Liver (tissue), 9 donors: ENCODE measurements around the gene CPNE5. TPM values are rescaled to one million over a fixed set of nuclear protein-coding genes. Genes with fewer than 3 reads are reported as not detected.

Experiments used
- DNase-seq: peaks from one replicate; pipeline ENCODE4 v3.0.0-alpha.2; 2017; ENCODE audit warnings: low spot score
- H3K27ac ChIP-seq, 2 donors: one replicate each; pipeline ENCODE4 v1.7.0; 2013; ENCODE audit warnings: inconsistent platforms in 2 of 2, low read length in 2 of 2, control low read depth in 1 of 2, low read depth in 1 of 2, mild to moderate bottlenecking in 1 of 2
- H3K27me3 ChIP-seq, 4 donors: one replicate each; pipeline versions ENCODE4 v1.6.1 to v1.7.0; 2013; ENCODE audit warnings: low read length in 3 of 4, inconsistent platforms in 1 of 4, mild to moderate bottlenecking in 1 of 4, moderate library complexity in 1 of 4; ENCODE audit not compliant: control insufficient read depth in 4 of 4, insufficient read depth in 4 of 4
- H3K36me3 ChIP-seq, 4 donors: one replicate each; pipeline versions ENCODE4 v1.6.1 to v1.7.0; 2013; ENCODE audit warnings: low read length in 3 of 4, mild to moderate bottlenecking in 3 of 4, low read depth in 1 of 4, moderate library complexity in 1 of 4; ENCODE audit not compliant: control insufficient read depth in 4 of 4, insufficient read depth in 3 of 4
- H3K4me1 ChIP-seq, 4 donors: one replicate each; pipeline versions ENCODE4 v1.6.1 to v1.7.0; 2013; ENCODE audit warnings: low read length in 3 of 4, mild to moderate bottlenecking in 3 of 4, moderate library complexity in 1 of 4; ENCODE audit not compliant: control insufficient read depth in 4 of 4, insufficient read depth in 4 of 4
- H3K4me3 ChIP-seq, 3 donors: one replicate each; pipeline versions ENCODE4 v1.6.1 to v1.7.0; 2013; ENCODE audit warnings: low read length in 3 of 3, control low read depth in 1 of 3, low read depth in 1 of 3, mild to moderate bottlenecking in 1 of 3
- H3K9ac ChIP-seq, 2 donors: one replicate each; pipeline ENCODE4 v1.7.0; 2013; ENCODE audit warnings: low read length in 2 of 2, mild to moderate bottlenecking in 2 of 2, moderate library complexity in 2 of 2, control low read depth in 1 of 2, low read depth in 1 of 2
- H3K9me3 ChIP-seq, 4 donors: one replicate each; pipeline versions ENCODE4 v1.6.1 to v1.7.0; 2013; ENCODE audit warnings: low read length in 3 of 4; ENCODE audit not compliant: control insufficient read depth in 4 of 4
- ATF3 ChIP-seq: IDR thresholded peaks from 2 replicates; pipeline ENCODE4 v1.6.1; 2016; ENCODE audit warnings: antibody characterized with exemption
- EGR1 ChIP-seq, 2 donors: IDR thresholded peaks; 2 replicates each; pipeline ENCODE4 v1.6.1; 2016 to 2018; ENCODE audit warnings: antibody characterized with exemption in 2 of 2, low read depth in 2 of 2
- FOXA1 ChIP-seq: IDR thresholded peaks from 2 replicates; pipeline ENCODE4 v1.6.1; 2016; ENCODE audit warnings: antibody characterized with exemption
- FOXA2 ChIP-seq: IDR thresholded peaks from 2 replicates; pipeline ENCODE4 v1.6.1; 2016; ENCODE audit warnings: antibody characterized with exemption
- GABPA ChIP-seq, 2 donors: IDR thresholded peaks in 1 of 2; conservative IDR thresholded peaks in 1 of 2; 2 replicates each; pipeline ENCODE4 v1.6.1; 2016; ENCODE audit warnings: antibody characterized with exemption in 2 of 2, mild to moderate bottlenecking in 1 of 2, moderate library complexity in 1 of 2
- HNF4A ChIP-seq, 2 donors: conservative IDR thresholded peaks; 2 replicates each; pipeline ENCODE4 v1.6.1; 2016; ENCODE audit warnings: antibody characterized with exemption in 2 of 2, mild to moderate bottlenecking in 2 of 2
- JUND ChIP-seq, 2 donors: IDR thresholded peaks; 2 replicates each; pipeline ENCODE4 v1.6.1; 2016; ENCODE audit warnings: antibody characterized with exemption in 2 of 2
- MAX ChIP-seq: IDR thresholded peaks from 2 replicates; pipeline ENCODE4 v1.6.1; 2016; ENCODE audit warnings: antibody characterized with exemption
- NR2F2 ChIP-seq: IDR thresholded peaks from 2 replicates; pipeline ENCODE4 v1.6.1; 2016; ENCODE audit warnings: antibody characterized with exemption
- RAD21 ChIP-seq, 2 donors: IDR thresholded peaks; 2 replicates each; pipeline ENCODE4 v1.6.1; 2016; ENCODE audit warnings: antibody characterized with exemption in 2 of 2, mild to moderate bottlenecking in 2 of 2
- REST ChIP-seq: IDR thresholded peaks from 2 replicates; pipeline ENCODE4 v1.6.1; 2016; ENCODE audit warnings: antibody characterized with exemption, mild to moderate bottlenecking
- RXRA ChIP-seq, 2 donors: IDR thresholded peaks; 2 replicates each; pipeline ENCODE4 v1.6.1; 2017 to 2018; ENCODE audit warnings: antibody characterized with exemption in 2 of 2, mild to moderate bottlenecking in 1 of 2
- SP1 ChIP-seq: IDR thresholded peaks from 2 replicates; pipeline ENCODE4 v1.6.1; 2018; ENCODE audit warnings: antibody characterized with exemption, mild to moderate bottlenecking
- TAF1 ChIP-seq: conservative IDR thresholded peaks from 2 replicates; pipeline ENCODE4 v1.6.1; 2016; ENCODE audit warnings: antibody characterized with exemption, mild to moderate bottlenecking
- YY1 ChIP-seq: IDR thresholded peaks from 2 replicates; pipeline ENCODE4 v1.6.1; 2016; ENCODE audit warnings: antibody characterized with exemption, mild to moderate bottlenecking
- ZBTB33 ChIP-seq: IDR thresholded peaks from 2 replicates; pipeline ENCODE4 v1.6.1; 2016; ENCODE audit warnings: antibody characterized with exemption
- WGBS: extraction: QIAGEN DNeasy Blood & Tissue Kit; methylation state at CpG from one replicate; pipeline ENCODE4 v1.1.7; 2013; 5-methylcytosine and 5-hydroxymethylcytosine counted together
- polyA plus RNA-seq, 2 donors: library from polyadenylated mRNA; stranded (reverse) in 1 of 2; unstranded in 1 of 2; fragments of 200-250 nt in 1 of 2; fragments of >200 nt in 1 of 2; fragmentation: Nextera tagmentation in 1 of 2; extraction: Ambion mirVana in 1 of 2; gene quantifications; one replicate each; pipeline versions ENCODE4 v1.2.1 to v1.2.3, GENCODE V29; 2013 to 2015
- total RNA-seq, 2 donors: library from RNA; depleted of rRNA; stranded (reverse); fragments of >200 nt; gene quantifications; one replicate each; pipeline ENCODE4 v1.2.3, GENCODE V29; 2014
- donor health status: healthy.
- donor health status: healthy.
- donor health status: healthy.
- donor health status: healthy.
- donor health status: healthy.

Gene CPNE5
- total and polyA plus RNA-seq, 4 donors: 0.24 to 1.1 (median 0.44) TPM

GRCh38 chr6:36779227-36779626, 60.0 kb downstream of the CPNE5 start (continued):
- no peak for TF ChIP-seq MAX
- TF ChIP-seq NR2F2: no peak
- TF ChIP-seq SP1: no peak

GRCh38 chr6:36777801-36778200, 61.4 kb downstream of the CPNE5 start:
- WGBS: 61% methylated on average over 5 of the region's 5 CpGs
- H3K4me1 ChIP-seq: no peaks in the 10 kb centered on the region
- H3K27me3 ChIP-seq: peaks cover 0 to 3% (median 0%) of the 10 kb centered on the region in 4 donors
- TF ChIP-seq SP1 (no peak), TAF1 (no peak), MAX (no peak)
- no peak for DNase-seq
- no peak overlapping the region for H3K4me3 ChIP-seq
- H3K27ac ChIP-seq: no peak overlapping the region
- no peak overlapping the region for H3K9ac ChIP-seq
- no peaks in the 10 kb centered on the region for H3K36me3 ChIP-seq
- H3K9me3 ChIP-seq: no peaks in the 10 kb centered on the region

- TF ChIP-seq JUND (IDR thresholded peaks at IDR 0.05): no peak
- no peak for TF ChIP-seq MAX
- no peak for TF ChIP-seq GABPA (IDR thresholded peaks at IDR 0.05 in 1 of 2, conservative IDR thresholded peaks at IDR 0.05 in 1 of 2)
- Histone ChIP-seq H3K36me3 (no peaks in the 10 kb centered on the region), H3K9me3 (no peaks in the 10 kb centered on the region), H3K4me3 (no peak overlapping the region), H3K9ac (no peak overlapping the region), H3K27ac (no peak overlapping the region), H3K27me3 (peaks cover 0 to 3% (median 0%) of the 10 kb centered on the region in 4 donors), H3K4me1 (no peaks in the 10 kb centered on the region)
- WGBS: 79% methylated on average over 5 of the region's 5 CpGs
- DNase-seq: no peak
These were observed 63.1 kb downstream of the CPNE5 start for GRCh38 chr6:36776167-36776566.

- whole genome bisulfite sequencing: 75% methylated on average over 5 of the region's 5 CpGs
- H3K27me3 ChIP-seq: peaks cover 0 to 3% (median 0%) of the 10 kb centered on the region in 4 donors
- H3K9ac ChIP-seq: no peak overlapping the region
- no peak for DNase-seq
- H3K4me1 ChIP-seq: peaks cover 0 to 5% (median 0%) of the 10 kb centered on the region in 4 donors
- no peaks in the 10 kb centered on the region for H3K36me3 ChIP-seq
- no peaks in the 10 kb centered on the region for H3K9me3 ChIP-seq
- no peak overlapping the region for H3K4me3 ChIP-seq
- H3K27ac ChIP-seq: no peak overlapping the region
- TF ChIP-seq EGR1 (IDR thresholded peaks at IDR 0.05; ENCODE audit: low read depth in 2 of 2): no peak
- TF ChIP-seq ZBTB33: no peak
- no peak for TF ChIP-seq YY1
- TF ChIP-seq HNF4A (conservative IDR thresholded peaks at IDR 0.05): no peak
- no peak for TF ChIP-seq REST
- no peak for TF ChIP-seq TAF1
- no peak for TF ChIP-seq SP1
- TF ChIP-seq MAX: no peak
- TF ChIP-seq ATF3: no peak
- TF ChIP-seq JUND (IDR thresholded peaks at IDR 0.05): no peak
- no peak for TF ChIP-seq FOXA1
- no peak for TF ChIP-seq NR2F2
- no peak for TF ChIP-seq RAD21 (IDR thresholded peaks at IDR 0.05)
- TF ChIP-seq FOXA2: no peak
- no peak for TF ChIP-seq RXRA (IDR thresholded peaks at IDR 0.05)
These were observed 64.9 kb downstream of the CPNE5 start for GRCh38 chr6:36774331-36774730.
